Measurements from ENCODE around the gene TMEM87B. TPM values are rescaled to one million over a fixed set of nuclear protein-coding genes. Genes with fewer than 3 reads are reported as not detected.

TMEM87B gene
- total RNA-seq, 2 donors from 2014 or later, result 28.3 to 42.7 TPM

DNA sequence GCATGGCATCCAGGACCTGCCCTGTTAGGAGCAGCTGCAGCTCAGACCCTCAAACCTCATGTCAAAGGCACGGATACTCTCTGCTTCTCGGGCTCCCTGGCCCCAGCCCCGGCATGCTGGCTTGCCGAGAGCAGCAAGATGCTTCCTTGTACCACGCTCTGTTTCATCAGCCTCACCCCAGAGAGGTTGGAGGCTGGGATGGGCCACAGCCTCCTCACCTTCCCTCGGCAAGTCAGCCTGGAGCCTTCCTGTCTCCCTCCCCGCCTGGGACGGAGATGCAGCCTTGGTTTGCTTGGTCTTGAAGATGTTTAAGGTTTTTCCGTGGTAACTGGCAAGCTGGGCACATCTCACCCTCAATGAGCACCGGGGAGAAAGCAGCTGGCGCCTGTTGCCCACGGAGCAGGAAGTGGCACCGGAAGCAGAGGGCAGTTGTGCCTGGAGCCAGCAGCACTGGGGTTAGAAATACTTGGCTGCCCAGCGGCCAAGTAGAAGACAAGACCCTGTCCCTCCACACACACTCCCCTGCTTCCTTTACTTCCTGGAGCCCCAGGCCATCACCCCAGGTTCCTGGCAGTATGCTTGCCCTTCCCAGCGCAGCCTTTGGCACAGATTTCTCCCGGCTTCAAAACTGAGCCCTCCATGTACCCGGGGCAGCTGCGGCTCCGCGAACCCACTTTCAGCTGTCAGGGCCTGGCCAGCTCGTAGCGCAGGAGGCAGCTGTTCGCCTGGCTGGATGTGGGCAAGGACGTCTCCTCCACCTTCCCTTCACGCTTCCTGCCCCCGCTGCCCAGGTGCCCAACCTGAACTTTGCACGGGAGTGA lies 100.5 kb downstream of the TMEM87B start:
- intact Hi-C loops (cut with DNase I), result no loop called here
- peak; percentile 80 for DNase-seq (ENCODE audit: low spot score)

DNA sequence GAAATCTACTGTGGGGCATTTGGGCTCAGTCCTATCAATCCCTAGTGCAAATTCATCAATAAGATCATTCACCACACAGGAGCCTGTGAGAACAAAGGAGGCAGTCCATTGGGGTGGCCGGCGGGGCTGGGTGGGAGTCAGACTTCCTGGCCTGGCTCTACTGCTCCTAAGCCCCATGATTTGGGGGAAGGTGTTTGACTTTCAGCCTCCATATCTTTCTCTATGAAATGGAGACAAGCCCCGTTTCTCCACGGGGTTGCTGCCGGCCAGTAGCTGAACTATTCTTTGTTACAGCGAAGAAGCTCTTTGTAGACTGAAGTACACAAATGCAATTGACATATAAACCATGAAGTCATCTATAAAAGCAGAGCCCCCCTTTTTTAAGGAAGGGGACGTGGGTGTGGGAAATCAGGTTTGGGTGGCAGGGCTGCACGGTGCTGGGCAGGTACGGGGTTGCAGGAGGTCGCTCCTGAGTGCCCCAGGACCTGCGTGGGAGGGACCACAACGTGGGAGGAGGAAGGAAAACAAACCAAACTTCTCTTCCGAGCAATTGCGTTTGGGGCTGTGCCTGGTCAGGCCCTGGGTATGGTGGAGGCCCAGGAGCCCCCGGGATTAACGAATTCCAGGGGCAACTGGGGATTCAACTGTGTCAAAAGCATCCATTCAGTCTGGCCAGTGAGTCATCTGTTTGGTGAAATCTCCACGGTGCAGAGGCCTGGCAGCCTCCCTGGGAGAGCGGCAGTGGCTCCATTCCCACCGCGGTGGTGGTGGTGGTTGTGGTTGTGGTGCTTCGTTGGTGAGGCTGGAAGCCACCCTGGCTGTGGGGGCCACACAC lies 101.3 kb downstream of the TMEM87B start:
- intact Hi-C loops (cut with DNase I), result no loop called here
- peak; percentile 69 for DNase-seq (ENCODE audit: low spot score)

DNA sequence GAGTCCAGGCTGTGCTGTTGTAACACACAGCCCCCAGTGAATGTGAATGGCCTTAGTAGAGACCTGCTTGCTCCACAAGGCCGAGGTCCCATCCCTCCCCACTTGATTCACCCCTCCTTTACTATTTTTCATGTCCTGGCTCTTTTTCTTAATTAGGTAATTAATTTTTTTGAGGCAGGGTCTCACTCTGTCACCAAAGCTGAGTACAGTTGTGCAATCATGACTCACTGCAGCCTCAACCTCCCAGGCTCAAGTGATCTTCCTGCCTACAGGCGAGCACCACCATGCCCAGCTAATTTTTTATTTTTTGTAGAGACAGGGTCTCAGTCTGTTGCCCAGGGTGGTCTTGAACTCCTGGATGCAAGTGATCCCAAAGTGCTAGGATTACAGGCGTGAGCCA lies 102.4 kb downstream of the TMEM87B start:
- peak; percentile 11 for DNase-seq (ENCODE audit: low spot score)
- intact Hi-C loops (cut with DNase I), result no loop called here

DNA sequence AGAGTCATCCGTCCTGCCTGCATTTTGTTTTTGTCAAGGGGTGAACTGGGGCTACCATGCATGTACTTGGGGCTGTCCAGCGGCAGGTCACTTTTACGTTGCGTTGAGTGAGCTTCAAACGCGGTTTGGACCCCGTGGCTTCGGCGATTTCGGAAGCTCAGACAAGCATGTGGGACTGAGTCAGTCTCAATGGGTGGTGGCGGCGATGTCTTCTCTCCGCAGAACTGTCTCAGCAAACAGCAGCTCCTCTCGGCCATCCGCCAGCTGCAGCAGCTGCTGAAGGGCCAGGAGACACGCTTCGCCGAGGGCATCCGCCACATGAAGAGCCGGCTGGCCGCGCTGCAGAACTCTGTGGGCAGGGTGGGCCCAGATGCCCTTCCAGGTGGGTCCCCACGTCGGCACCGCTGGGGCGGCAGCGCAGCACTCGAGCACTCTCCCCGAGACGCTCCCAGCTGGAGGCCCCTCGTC lies 104.4 kb downstream of the TMEM87B start:
- DNase-seq (ENCODE audit: low spot score), result peak; percentile 78
- intact Hi-C loops (cut with DNase I), result no loop called here

DNA sequence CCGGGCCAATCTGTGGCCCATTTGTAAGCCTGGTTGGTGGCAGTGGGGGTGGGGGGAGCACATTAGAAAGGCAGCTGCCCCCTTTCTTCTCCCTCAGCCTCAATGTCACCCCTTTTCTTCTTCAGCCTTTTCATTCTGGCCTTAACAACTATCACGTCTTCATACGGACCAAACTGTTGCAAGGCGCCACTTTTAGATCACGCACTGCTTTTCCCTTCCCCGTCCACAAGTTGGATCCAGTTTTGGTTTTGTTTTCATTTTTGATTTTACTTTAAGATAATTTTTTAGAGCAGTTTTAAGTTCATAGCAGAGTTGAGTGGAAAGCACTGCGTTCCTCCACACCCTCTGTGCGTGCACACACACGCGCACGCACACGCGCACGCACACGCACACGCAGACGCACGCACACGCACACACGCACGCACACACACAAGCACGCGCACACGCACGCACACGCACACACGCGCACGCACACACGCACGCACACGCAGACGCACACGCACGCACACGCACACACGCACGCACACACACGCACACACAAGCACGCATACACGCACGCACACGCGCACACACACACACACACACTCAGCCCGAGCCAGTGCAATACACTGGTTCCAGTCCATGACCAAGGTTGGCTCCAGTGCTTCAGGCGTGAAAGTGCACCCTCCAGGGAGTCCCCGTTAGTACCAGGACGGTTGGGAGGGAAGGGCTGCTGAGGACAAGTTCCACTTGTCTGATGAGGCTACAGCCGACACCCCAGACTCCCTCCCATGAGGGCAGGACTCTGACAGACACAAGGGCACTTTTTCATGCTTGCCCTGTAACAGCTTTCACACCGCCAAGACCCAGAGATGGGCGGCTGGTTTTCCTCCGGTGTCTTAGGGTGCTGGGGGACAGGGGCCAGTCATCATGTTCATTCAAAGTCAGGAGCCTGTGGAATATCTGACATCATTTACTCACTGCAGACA lies 105.5 kb downstream of the TMEM87B start:
- peak; percentile 24 for DNase-seq (ENCODE audit: low spot score)
- intact Hi-C loops (cut with DNase I), result no loop called here

DNA sequence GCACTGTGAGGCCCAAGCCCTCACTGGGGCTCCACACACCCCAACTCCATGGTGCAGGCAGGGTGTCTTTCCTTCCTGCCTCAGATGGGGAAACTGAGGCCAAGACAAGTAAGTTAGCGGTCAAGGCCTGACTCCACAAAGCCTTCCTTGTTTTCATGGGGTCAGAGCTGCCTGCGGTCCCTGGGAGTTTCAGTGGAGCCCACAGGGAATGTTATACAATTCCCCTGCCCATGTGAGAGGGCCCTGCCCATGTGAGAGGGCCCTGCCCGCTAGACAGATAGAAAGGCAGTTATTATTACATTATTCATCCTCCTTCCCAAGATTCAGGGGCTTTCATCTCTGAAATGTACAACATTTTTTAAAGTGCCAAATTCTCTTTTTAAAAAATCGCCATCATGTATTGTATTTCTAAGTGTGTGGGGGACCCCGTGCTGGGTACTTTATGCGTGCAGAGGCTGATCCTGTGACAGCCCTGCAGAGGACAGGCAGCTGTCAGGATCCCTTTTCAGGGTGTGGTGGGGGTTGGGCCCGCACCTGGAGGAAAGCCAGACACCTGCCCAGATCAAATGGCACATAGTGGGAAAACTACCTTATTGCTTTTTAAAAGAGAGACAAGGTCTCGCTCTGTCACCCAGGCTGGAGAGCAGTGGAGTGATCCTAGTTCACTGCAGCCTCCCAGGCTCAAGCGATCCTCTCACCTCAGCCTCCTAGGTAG lies 106.5 kb downstream of the TMEM87B start:
- intact Hi-C loops (cut with DNase I), result no loop called here
- DNase-seq (ENCODE audit: low spot score), result peak; percentile 41

DNA sequence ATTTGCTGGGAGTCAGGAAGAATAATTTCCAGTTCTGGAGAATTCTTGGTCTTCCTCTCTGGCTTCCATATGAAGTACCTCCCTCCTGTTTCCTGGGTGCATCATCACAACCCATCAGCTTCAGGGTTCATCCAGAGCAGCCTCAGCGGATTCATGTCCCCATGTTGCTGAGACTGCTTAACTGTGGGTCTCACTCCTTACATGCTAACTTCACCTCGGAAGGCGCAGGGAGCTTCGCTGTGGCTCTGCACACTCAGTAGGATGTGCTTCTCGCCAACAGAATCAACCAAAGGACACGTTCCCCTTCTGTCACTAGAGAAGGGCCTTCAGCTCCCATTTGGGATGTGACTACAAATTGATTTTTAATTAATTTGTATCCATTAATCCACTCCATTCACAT lies 107.3 kb downstream of the TMEM87B start:
- peak; percentile 12 for DNase-seq (ENCODE audit: low spot score)
- intact Hi-C loops (cut with DNase I), result no loop called here

DNA sequence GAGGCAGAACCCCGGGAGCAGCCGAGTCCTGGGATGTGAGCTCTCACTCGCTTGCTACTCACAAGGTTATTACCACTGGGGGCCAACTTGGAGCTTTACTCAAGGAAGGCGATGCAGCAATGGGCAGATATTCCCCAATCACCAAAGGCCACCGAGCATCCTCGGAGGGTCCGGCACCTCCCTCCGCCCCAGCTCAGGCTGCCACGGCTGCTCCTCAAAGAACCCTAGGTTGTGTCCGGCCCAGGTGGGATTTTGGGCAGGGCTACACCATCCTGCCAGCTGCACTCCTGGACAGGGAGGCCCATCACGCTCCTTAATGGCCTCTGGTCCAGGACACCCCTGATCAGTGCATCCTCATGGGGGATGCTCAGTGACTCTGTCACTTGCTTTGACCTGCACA lies 107.9 kb downstream of the TMEM87B start:
- intact Hi-C loops (cut with DNase I), result no loop called here
- DNase-seq (ENCODE audit: low spot score), result peak; percentile 72

DNA sequence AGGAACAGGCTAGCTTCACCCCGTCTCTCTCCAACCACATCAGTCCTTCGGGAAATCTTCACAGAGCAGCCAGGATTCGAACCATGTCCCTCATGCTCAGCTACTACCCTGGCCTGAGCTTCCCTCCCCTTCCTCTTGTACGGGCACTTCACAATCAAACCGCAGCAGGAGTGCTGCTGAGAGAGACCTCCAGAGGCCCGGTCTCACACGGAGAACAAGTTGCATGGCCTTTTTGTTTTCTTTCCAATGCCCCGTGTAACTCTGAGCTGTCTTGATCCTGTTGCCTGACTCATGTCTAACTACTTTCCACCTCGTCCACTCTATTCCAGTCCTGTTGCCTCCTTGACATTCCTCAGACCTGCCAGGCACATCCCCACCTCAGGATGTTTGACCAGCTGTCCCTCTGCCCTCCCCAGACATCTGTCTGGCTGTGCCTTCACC lies 108.5 kb downstream of the TMEM87B start:
- peak; percentile 52 for DNase-seq (ENCODE audit: low spot score)

DNA sequence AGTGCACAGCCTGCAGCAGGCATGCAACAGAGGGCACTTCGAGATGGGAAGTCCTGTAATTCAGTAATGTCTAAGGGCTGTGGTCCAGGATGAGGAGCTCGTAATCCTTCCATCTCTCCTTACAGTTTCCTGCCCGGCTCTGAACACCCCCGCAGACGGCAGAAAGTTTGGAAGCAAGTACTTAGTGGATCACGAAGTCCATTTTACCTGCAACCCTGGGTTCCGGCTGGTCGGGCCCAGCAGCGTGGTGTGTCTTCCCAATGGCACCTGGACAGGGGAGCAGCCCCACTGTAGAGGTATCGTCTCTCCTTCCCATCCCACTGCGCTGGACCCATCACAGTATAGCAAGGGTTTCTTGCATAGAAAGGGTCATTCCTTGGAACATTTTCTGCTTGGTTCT lies 109.8 kb downstream of the TMEM87B start:
- intact Hi-C loops (cut with DNase I), result no loop called here

More for the DNA sequence above, 108.5 kb downstream of the TMEM87B start:
- intact Hi-C loops (cut with DNase I), result no loop called here

DNA sequence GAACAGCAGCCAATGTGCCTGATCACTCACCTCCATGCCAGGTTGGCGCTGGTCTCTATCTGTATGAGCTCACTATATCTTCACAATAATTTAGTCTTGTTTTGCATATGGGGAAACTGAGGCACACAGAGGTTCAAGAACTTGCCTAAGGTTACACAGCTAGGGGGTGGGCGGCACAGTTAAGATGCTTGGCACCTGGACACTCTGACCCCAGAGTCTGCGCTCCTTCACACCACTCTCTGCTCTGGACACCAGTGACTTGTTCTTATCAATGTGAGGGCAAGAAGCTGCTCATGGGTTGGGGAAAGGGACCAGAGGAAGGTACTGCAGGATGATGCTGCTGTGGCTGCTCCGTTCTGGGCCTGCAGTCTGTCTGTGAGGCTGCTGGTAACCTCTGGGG lies 110.2 kb downstream of the TMEM87B start:
- DNase-seq (ENCODE audit: low spot score), result peak; percentile 35

More for the DNA sequence above, 109.8 kb downstream of the TMEM87B start:
- DNase-seq (ENCODE audit: low spot score), result peak; percentile 57

DNA sequence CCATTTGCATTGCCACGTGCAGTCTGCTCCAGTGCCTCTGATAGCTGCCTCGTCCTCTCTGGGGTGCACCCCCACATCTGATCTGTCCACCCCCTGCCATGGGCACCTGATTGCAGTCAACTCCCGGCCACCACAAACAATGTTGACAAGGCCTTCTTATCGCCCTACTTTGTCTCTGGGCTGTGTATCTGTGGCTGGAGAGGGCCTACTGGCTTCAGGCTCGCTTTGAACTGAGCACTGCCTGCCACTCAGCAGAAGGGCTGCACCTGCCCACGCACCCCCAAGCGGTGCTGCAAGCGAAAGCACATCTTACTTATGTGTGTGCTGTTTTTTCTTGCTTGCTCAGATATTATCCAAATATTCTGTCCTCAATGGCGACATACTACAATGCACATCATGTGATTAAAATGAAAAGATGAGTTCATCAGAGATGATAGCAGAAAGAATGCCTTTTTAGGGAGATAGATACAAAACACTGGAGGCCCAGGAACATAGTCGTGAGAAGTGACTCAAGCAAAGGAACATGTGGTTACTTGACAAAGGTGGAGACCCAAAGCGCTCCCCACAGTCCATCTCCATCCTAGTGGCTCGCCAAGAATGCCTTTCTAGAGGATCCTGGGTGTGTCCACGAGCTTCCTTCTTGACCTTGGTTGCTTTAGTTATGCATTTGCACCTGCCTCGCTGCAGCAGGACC lies 111.9 kb downstream of the TMEM87B start:
- intact Hi-C loops (cut with DNase I), result loop anchor here in 1 of 2 donors (1.0 kb wide), 1 partner anchor 14 kb away; no protein-coding TSS in a partner anchor
- DNase-seq (ENCODE audit: low spot score), result no peak

More for the DNA sequence above, 110.2 kb downstream of the TMEM87B start:
- intact Hi-C loops (cut with DNase I), result no loop called here

DNA sequence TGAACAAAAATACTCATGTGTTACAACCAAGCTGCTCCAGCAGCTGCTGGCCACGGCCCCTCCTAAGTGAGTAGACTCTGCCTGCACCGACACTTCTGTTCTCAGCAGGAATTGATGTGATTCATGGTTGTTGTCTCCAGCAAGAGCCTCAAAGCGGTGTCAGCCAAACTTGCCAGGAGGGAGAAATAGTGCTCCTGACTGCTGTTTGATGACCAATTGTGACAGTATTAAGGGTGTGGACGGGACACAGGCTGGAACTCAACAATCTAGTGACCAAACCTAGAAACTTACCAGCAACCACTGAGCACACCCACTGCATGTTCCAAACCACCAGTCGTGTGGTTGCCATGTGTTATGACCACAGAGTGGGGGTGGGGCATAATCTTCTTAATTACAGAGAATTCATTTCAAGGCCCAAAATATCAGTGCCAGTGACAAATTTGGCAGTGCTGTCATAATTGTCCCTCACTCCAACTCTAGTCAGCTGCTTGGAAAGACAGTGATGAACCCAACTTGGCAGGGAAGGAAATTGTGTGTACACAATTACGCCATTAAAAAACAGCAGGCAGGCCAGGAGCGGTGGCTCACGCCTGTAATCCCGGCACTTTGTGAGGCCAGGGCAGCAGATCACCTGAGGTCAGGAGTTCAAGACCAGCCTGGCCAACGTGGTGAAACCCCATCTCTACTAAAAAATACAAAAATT lies 113.5 kb downstream of the TMEM87B start:
- no peak for DNase-seq (ENCODE audit: low spot score)
- intact Hi-C loops (cut with DNase I), result no loop called here
